Neural progenitor cell (in vitro differentiated cells): ENCODE results near the gene GLIS1. TPM values are rescaled to one million over a fixed set of nuclear protein-coding genes. Genes with fewer than 3 reads are reported as not detected.

ENCODE experiments used
- DNase-seq: peaks from one replicate; pipeline ENCODE4 v3.0.0-alpha.2; 2016; ENCODE audit warnings: low spot score
- H2AFZ ChIP-seq: fragments of 200-600 bp; sonication (generic); replicated peaks from 2 replicates; pipeline ENCODE4 v1.6.1; 2016; ENCODE audit warnings: antibody characterized with exemption
- H3F3A ChIP-seq: fragments of 200-600 bp; sonication (generic); 2 replicates; pipeline ENCODE4 v1.6.1; 2016; ENCODE audit warnings: antibody characterized with exemption, low read depth
- H3K27ac ChIP-seq: fragments of 200-600 bp; sonication (generic); 2 replicates; pipeline ENCODE4 v1.5.1; 2016; ENCODE audit warnings: mild to moderate bottlenecking
- H3K27me3 ChIP-seq: fragments of 200-600 bp; sonication (generic); 2 replicates; pipeline ENCODE4 v1.6.1; 2016; ENCODE audit warnings: mild to moderate bottlenecking, moderate library complexity
- H3K36me3 ChIP-seq: fragments of 200-600 bp; sonication (generic); 2 replicates; pipeline ENCODE4 v1.5.1; 2016
- H3K4me1 ChIP-seq: fragments of 200-600 bp; sonication (generic); 2 replicates; pipeline ENCODE4 v1.6.1; 2016; ENCODE audit warnings: mixed run types
- H3K4me2 ChIP-seq: fragments of 200-600 bp; sonication (generic); 2 replicates; pipeline ENCODE4 v1.6.1; 2016
- H3K4me3 ChIP-seq: fragments of 200-600 bp; sonication (generic); 2 replicates; pipeline ENCODE4 v1.5.1; 2016
- H3K79me2 ChIP-seq: fragments of 200-600 bp; sonication (generic); 2 replicates; pipeline ENCODE4 v1.6.1; 2016; ENCODE audit warnings: low read depth
- H3K9ac ChIP-seq: fragments of 200-600 bp; sonication (generic); 2 replicates; pipeline ENCODE4 v1.6.1; 2016
- H3K9me3 ChIP-seq: fragments of 200-600 bp; sonication (generic); 2 replicates; pipeline ENCODE4 v1.5.1; 2016; ENCODE audit warnings: low read depth
- H4K20me1 ChIP-seq: fragments of 200-600 bp; sonication (generic); 2 replicates; pipeline ENCODE4 v1.6.1; 2016; ENCODE audit warnings: low read depth
- H3K27ac Mint-ChIP-seq: 3 replicates; pipeline ENCODE4 v1.8.0; 2021; ENCODE audit warnings: mixed read lengths
- H3K27me3 Mint-ChIP-seq: 2 replicates; pipeline ENCODE4 v1.8.0; 2022; ENCODE audit warnings: low read depth, mild to moderate bottlenecking, inconsistent platforms, moderate library complexity, mixed read lengths; ENCODE audit not compliant: insufficient read depth
- H3K36me3 Mint-ChIP-seq: 3 replicates; pipeline ENCODE4 v1.8.0; 2021; ENCODE audit warnings: mixed read lengths
- H3K4me1 Mint-ChIP-seq: 3 replicates; pipeline ENCODE4 v1.8.0; 2021; ENCODE audit warnings: mixed read lengths
- H3K4me3 Mint-ChIP-seq: 3 replicates; pipeline ENCODE4 v1.8.0; 2021; ENCODE audit warnings: mild to moderate bottlenecking, moderate library complexity, mixed read lengths
- H3K9me3 Mint-ChIP-seq: 3 replicates; pipeline ENCODE4 v1.8.0; 2020; ENCODE audit warnings: mixed read lengths
- CTCF ChIP-seq: fragments of 200-600 bp; sonication (generic); IDR thresholded peaks from 2 replicates; pipeline ENCODE4 v1.5.1; 2017; ENCODE audit warnings: antibody characterized with exemption, mild to moderate bottlenecking
- EZH2 ChIP-seq: fragments of 200-600 bp; sonication (generic); IDR thresholded peaks from 2 replicates; pipeline ENCODE4 v1.6.1; 2017; ENCODE audit warnings: antibody characterized with exemption, mild to moderate bottlenecking, moderate library complexity
- EZH2phosphoT487 ChIP-seq: fragments of 200-600 bp; sonication (generic); IDR thresholded peaks from 2 replicates; pipeline ENCODE4 v1.6.1; 2017; ENCODE audit warnings: antibody characterized with exemption
- total RNA-seq: library from RNA; depleted of rRNA; stranded (reverse); fragments of >200 nt; gene quantifications from 2 replicates; pipeline ENCODE4 v1.2.3, GENCODE V29; 2015; ENCODE audit warnings: low replicate concordance

GLIS1 gene
- total RNA-seq, 1 donor from 2014 or later: not detected

GRCh38 chr1:53500204-53501064, 238.5 kb downstream of the GLIS1 start:
- H3K27ac ChIP-seq: no peak overlapping the region
- Mint-ChIP-seq H3K27ac (peak overlapping the region; percentile 76), H3K27me3 (peaks cover 10% of the 10 kb centered on the region), H3K4me3 (no peak overlapping the region), H3K36me3 (no peaks in the 10 kb centered on the region), H3K4me1 (peaks cover 32% of the 10 kb centered on the region), H3K9me3 (no peaks in the 10 kb centered on the region)
- peaks cover 16% of the 10 kb centered on the region for H3F3A ChIP-seq
- no peak overlapping the region for H3K9ac ChIP-seq
- peaks cover 28% of the 10 kb centered on the region for H3K4me1 ChIP-seq
- no peak overlapping the region for H3K4me3 ChIP-seq
- no peaks in the 10 kb centered on the region for H3K27me3 ChIP-seq
- H4K20me1 ChIP-seq: no peaks in the 10 kb centered on the region
- no peak for DNase-seq
- no peaks in the 10 kb centered on the region for H3K36me3 ChIP-seq
- H2AFZ ChIP-seq: no peak overlapping the region
- H3K4me2 ChIP-seq: no peak overlapping the region
- H3K9me3 ChIP-seq: no peaks in the 10 kb centered on the region
- H3K79me2 ChIP-seq: no peaks in the 10 kb centered on the region
- no peak for TF ChIP-seq CTCF
- TF ChIP-seq EZH2: no peak
- TF ChIP-seq EZH2phosphoT487: no peak

- Mint-ChIP-seq H3K4me3 (no peak overlapping the region), H3K9me3 (no peaks in the 10 kb centered on the region), H3K27me3 (peaks cover 10% of the 10 kb centered on the region), H3K36me3 (no peaks in the 10 kb centered on the region), H3K4me1 (peaks cover 29% of the 10 kb centered on the region), H3K27ac (peak overlapping the region; percentile 76)
- Histone ChIP-seq H3K4me2 (no peak overlapping the region), H3K79me2 (no peaks in the 10 kb centered on the region), H3K9me3 (no peaks in the 10 kb centered on the region), H2AFZ (no peak overlapping the region), H4K20me1 (no peaks in the 10 kb centered on the region), H3K27ac (no peak overlapping the region), H3K4me1 (peaks cover 28% of the 10 kb centered on the region), H3K36me3 (no peaks in the 10 kb centered on the region), H3K27me3 (no peaks in the 10 kb centered on the region), H3K4me3 (no peak overlapping the region), H3K9ac (no peak overlapping the region), H3F3A (peaks cover 13% of the 10 kb centered on the region)
- DNase-seq: no peak
- TF ChIP-seq CTCF (no peak), EZH2 (no peak), EZH2phosphoT487 (no peak)
Observed at GRCh38 chr1:53499257-53500203, 239.4 kb downstream of the GLIS1 start.

GRCh38 chr1:53498555-53499131, 240.3 kb downstream of the GLIS1 start:
- H3K27me3 ChIP-seq: no peaks in the 10 kb centered on the region
- H3K36me3 ChIP-seq: no peaks in the 10 kb centered on the region
- H3K9me3 ChIP-seq: no peaks in the 10 kb centered on the region
- no peak overlapping the region for H3K4me2 ChIP-seq
- H3K79me2 ChIP-seq: no peaks in the 10 kb centered on the region
- no peak overlapping the region for H3K4me3 Mint-ChIP-seq
- H2AFZ ChIP-seq: no peak overlapping the region
- H3K4me1 Mint-ChIP-seq: peaks cover 24% of the 10 kb centered on the region
- no peak overlapping the region for H3K27ac ChIP-seq
- no peaks in the 10 kb centered on the region for H3K9me3 Mint-ChIP-seq
- TF ChIP-seq EZH2 (no peak), CTCF (no peak), EZH2phosphoT487 (no peak)
- H4K20me1 ChIP-seq: no peaks in the 10 kb centered on the region
- peaks cover 8% of the 10 kb centered on the region for H3F3A ChIP-seq
- H3K9ac ChIP-seq: no peak overlapping the region
- peaks cover 8% of the 10 kb centered on the region for H3K27me3 Mint-ChIP-seq
- H3K27ac Mint-ChIP-seq: peak overlapping the region; percentile 79
- no peaks in the 10 kb centered on the region for H3K36me3 Mint-ChIP-seq
- no peak overlapping the region for H3K4me3 ChIP-seq
- no peak for DNase-seq
- H3K4me1 ChIP-seq: peaks cover 23% of the 10 kb centered on the region
